Skeletal muscle tissue (tissue), 4 donors: ENCODE results near the gene SP2. TPM values are rescaled to one million over a fixed set of nuclear protein-coding genes. Genes with fewer than 3 reads are reported as not detected.
A peak's percentile ranks its signal among the peaks of the same experiment; 100 is the strongest.
"Not testable (repeated sequence)": the region's sequence is repeated elsewhere in the genome, so short reads cannot be mapped to it uniquely, and the experiment has no call there.

Experiments used
- H3K27ac ChIP-seq: one replicate; pipeline ENCODE4 v1.7.0; 2013; ENCODE audit warnings: mild to moderate bottlenecking, low read depth, low read length, inconsistent platforms
- H3K27me3 ChIP-seq, 3 donors: one replicate each; pipeline ENCODE4 v1.7.0; 2013; ENCODE audit warnings: low read length in 3 of 3; ENCODE audit not compliant: control insufficient read depth in 3 of 3, insufficient read depth in 3 of 3
- H3K36me3 ChIP-seq, 3 donors: one replicate each; pipeline ENCODE4 v1.7.0; 2013; ENCODE audit warnings: low read length in 3 of 3; ENCODE audit not compliant: control insufficient read depth in 3 of 3, insufficient read depth in 3 of 3
- H3K4me1 ChIP-seq, 3 donors: one replicate each; pipeline ENCODE4 v1.7.0; 2013; ENCODE audit warnings: low read length in 3 of 3, mild to moderate bottlenecking in 3 of 3; ENCODE audit not compliant: control insufficient read depth in 3 of 3, insufficient read depth in 3 of 3
- H3K4me3 ChIP-seq, 3 donors: one replicate each; pipeline ENCODE4 v1.7.0; 2013; ENCODE audit warnings: low read length in 3 of 3
- H3K9ac ChIP-seq, 3 donors: one replicate each; pipeline ENCODE4 v1.7.0; 2013; ENCODE audit warnings: low read length in 3 of 3, mild to moderate bottlenecking in 3 of 3, moderate library complexity in 2 of 3, low read depth in 1 of 3
- H3K9me3 ChIP-seq, 3 donors: one replicate each; pipeline ENCODE4 v1.7.0; 2013; ENCODE audit warnings: low read length in 3 of 3; ENCODE audit not compliant: control insufficient read depth in 3 of 3
- total RNA-seq: library from RNA; depleted of rRNA; stranded (reverse); fragments of >200 nt; gene quantifications from one replicate; pipeline ENCODE4 v1.2.3, GENCODE V29; 2014
- donor health status: Osteomylitis.

Gene SP2
- total RNA-seq, 1 donor from 2014 or later: 0.52 TPM

DNA sequence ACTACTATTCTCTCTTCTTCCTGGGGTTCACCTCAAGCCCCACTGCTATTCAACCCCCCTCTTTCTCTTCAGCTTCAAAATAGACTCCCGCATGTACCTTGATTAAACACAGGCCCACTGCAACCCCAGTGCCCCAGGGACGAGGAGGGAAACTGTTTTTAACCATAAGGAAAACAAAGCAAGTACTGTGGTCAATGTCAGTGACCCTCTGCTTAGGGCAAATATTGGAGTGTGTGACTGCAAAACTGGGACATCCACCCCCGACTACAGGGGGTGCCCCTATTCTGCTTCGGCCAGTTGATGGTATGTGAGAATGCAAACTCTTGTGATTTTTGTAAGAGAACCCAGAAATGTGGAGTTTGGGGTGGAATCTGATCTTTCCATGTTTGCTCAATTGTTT lies 35.8 kb downstream of the SP2 start:
- no peak overlapping the region for H3K27ac ChIP-seq
- no peaks in the 10 kb centered on the region for H3K9me3 ChIP-seq
- H3K4me1 ChIP-seq: peaks cover 4 to 6% (median 4%) of the 10 kb centered on the region in 3 donors
- no peak overlapping the region for H3K4me3 ChIP-seq
- H3K27me3 ChIP-seq: no peaks in the 10 kb centered on the region
- peaks cover 22 to 27% (median 26%) of the 10 kb centered on the region in 3 donors for H3K36me3 ChIP-seq
- no peak overlapping the region for H3K9ac ChIP-seq

DNA sequence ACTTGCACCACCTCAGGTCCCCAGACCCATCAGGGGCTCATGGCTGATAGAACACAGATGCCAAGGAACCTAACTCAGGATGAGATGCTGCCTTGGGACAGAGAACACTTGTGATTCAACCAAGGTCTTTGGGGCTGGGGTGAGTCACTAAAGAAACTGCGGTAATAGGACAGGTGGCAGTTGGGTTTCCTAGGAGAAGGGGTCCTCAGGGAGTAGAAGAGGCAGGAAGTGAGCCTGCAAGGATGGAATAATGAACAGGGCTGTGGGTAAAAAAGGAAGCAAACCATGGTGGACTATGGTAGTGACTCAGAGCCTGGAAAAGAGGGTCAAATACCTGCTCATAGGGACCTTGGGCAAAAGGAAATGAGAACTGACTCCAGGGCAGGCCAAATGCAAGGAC lies 38.8 kb downstream of the SP2 start:
- H3K9ac ChIP-seq: no peak overlapping the region
- no peak overlapping the region for H3K4me3 ChIP-seq
- H3K36me3 ChIP-seq: peaks cover 2 to 10% (median 9%) of the 10 kb centered on the region in 3 donors
- no peaks in the 10 kb centered on the region for H3K27me3 ChIP-seq
- H3K4me1 ChIP-seq: peaks cover 0 to 2% (median 0%) of the 10 kb centered on the region in 3 donors
- no peaks in the 10 kb centered on the region for H3K9me3 ChIP-seq
- no peak overlapping the region for H3K27ac ChIP-seq

DNA sequence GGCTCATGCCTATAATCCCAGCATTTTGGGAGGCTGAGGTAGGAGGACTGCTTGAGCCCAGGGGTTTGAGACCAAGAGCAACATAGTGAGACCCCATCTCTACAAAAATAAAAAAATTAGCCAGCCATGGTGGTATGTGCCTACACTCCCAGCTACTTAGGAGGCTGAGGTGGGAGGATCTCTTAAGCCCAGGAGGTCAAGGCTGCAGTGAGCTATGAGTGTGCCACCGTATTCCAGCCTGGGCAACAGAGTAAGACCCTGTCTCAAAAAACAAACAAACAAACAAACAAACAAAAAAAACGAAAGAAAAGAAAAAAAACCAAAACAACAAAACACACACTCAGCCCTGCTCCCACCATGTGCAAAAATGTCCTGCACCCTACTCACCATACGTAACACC lies 39.4 kb downstream of the SP2 start:
- not testable (repeated sequence) for H3K27ac ChIP-seq, H3K9ac ChIP-seq, H3K27me3 ChIP-seq, H3K36me3 ChIP-seq, H3K9me3 ChIP-seq, H3K4me3 ChIP-seq, H3K4me1 ChIP-seq

DNA sequence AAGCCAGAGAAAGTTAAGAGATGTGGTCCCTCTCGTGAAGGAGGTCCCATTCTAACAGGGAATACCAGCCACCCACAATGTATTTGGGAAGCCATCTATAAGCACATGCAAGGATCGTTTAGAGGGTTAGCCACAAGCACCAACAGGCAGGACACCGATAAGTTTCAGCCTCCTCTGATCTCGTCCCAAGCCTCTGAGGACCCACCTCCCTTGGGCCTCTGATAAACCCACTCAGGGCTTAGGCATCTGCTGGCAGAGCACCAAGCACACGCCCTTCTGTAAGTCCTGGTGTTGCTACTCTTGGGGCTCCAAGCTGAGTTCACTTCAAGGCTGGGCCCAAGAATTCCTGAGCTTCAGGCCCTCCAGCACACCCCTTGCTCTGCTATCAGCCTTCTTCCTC lies 39.9 kb downstream of the SP2 start:
- no peak overlapping the region for H3K9ac ChIP-seq
- no peak overlapping the region for H3K27ac ChIP-seq
- peaks cover 0 to 3% (median 2%) of the 10 kb centered on the region in 3 donors for H3K36me3 ChIP-seq
- no peak overlapping the region for H3K4me3 ChIP-seq
- H3K9me3 ChIP-seq: no peaks in the 10 kb centered on the region
- no peaks in the 10 kb centered on the region for H3K27me3 ChIP-seq
- peaks cover 3 to 10% (median 3%) of the 10 kb centered on the region in 3 donors for H3K4me1 ChIP-seq

DNA sequence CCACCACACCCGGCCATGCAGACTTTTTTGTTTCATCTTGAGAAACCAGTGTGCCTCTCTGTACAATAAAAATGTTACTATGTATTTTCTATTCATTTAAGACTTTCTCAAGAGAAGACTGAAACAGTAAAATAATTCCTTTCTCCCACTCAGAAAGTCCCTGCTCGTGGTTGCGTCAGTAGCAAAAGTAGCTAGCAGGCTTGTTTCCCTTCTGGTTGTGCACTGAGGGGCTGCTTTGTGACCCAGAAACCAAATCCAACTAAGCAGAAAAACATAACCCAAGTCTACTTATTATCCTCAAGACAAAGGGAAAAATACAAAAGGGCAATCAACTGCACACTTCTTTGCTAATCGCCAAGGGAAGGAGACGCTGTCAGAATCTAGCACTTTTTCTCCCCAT lies 41.9 kb downstream of the SP2 start:
- H3K9me3 ChIP-seq: no peaks in the 10 kb centered on the region
- peaks cover 13 to 23% (median 14%) of the 10 kb centered on the region in 3 donors for H3K4me1 ChIP-seq
- no peaks in the 10 kb centered on the region for H3K27me3 ChIP-seq
- peaks cover 0 to 1% (median under 1%) of the 10 kb centered on the region in 3 donors for H3K36me3 ChIP-seq
- no peak overlapping the region for H3K9ac ChIP-seq
- no peak overlapping the region for H3K4me3 ChIP-seq
- H3K27ac ChIP-seq: no peak overlapping the region

DNA sequence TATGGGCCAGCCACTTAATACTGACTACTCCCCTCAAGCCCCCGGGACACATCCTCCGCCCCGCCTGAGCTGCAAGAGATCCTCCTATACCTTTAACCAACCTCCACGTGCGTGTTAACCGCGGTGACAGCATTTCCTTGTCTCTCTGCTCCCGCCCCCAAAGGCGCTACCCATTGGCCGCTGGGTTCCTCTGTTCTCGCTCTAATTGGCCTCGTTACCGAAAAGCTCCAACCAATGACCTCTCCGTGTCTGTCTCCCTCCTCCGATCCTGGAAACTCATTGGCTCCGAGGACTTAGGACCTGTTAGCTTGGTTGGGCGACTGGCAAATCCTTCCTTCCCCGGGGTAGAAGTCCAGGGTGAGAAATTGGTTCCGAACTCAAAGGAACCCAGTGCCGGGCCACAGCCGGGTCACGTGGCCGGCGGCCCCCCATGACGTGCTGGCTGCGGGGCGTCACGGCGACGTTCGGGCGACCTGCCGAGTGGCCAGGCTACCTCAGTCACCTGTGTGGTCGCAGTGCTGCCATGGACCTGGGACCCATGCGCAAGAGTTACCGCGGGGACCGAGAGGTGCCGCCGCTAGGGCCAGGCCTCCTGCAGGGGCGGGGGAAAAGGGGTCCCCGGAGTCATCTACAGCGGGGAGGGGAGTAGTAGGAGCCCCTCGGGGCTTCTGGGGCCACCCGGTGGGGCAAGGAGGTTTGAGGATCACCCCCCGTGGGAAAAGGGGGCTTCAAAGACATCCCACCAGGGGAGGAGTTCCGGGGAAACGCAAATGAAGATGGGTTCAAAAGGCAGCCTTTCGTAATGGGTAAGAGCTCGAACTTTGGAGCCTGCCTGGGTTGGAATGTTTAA lies 45.4 kb downstream of the SP2 start, which contains the start of gene PNPO:
TSS of gene PNPO (plus strand) at position 326 of the 850 bp plus-strand sequence. CDS start at position 431, 105 bp downstream.
- H3K9me3 ChIP-seq: no peaks in the 10 kb centered on the region
- peak within 1 kb of the TSS; percentile 85 for H3K27ac ChIP-seq
- peak within 1 kb of the TSS; percentile 87 to 94 (median 90) for H3K4me3 ChIP-seq
- peaks cover 13 to 29% (median 16%) of the 10 kb centered on the region in 3 donors for H3K36me3 ChIP-seq
- H3K4me1 ChIP-seq: peaks cover 14 to 37% (median 17%) of the 10 kb centered on the region in 3 donors
- no peaks in the 10 kb centered on the region for H3K27me3 ChIP-seq
- H3K9ac ChIP-seq: peak within 1 kb of the TSS; percentile 86 to 94 (median 86)

DNA sequence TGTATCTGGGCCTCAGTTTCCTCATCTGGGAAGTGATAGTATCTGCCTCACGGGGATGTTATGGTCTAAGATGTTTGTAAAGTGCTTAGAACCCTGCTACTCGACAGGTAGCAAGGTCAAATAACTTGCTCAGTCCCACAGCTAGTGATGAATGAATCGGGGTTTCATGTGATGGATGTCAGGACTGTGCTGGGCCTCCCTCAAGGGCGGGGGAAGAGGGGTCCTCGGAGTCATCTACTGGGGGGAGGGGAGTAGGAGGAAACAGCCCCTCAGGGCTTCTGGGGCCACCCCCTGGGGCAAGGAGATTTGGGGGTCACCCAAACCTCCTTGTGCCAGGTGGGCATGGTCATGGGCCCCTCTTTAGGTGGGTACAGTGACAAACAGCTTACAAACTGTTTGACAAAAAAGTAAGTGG lies 46.1 kb downstream of the SP2 start:
- Histone ChIP-seq H3K27ac (peak overlapping the region; percentile 85), H3K4me1 (peaks cover 14 to 40% (median 20%) of the 10 kb centered on the region in 3 donors), H3K36me3 (peaks cover 13 to 29% (median 16%) of the 10 kb centered on the region in 3 donors), H3K27me3 (no peaks in the 10 kb centered on the region), H3K9me3 (no peaks in the 10 kb centered on the region), H3K9ac (peak overlapping the region; percentile 86 to 94 (median 86)), H3K4me3 (peak overlapping the region; percentile 87 to 94 (median 90))

DNA sequence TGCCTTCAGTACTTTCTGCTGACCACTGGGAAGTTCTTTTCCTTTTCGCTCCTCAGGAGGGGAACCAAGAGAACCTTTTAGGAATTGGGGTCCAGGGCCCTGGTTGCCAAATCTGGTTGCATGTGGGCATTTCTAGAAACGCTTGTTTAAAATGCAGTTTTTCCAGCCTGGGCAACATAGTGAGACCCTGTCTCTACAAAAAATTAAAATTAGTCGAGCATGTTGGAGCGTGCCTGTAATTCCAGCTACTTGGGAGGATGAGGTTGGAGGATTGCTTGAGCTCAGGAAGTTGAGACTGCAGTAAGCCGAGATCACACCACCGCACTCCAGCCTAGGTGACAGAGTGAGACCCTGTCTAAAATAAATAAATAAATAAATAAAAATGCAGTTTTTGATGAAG lies 46.5 kb downstream of the SP2 start:
- Histone ChIP-seq H3K27me3 (no peaks in the 10 kb centered on the region), H3K4me3 (peak overlapping the region; percentile 87 to 94 (median 90)), H3K27ac (peak overlapping the region; percentile 85), H3K9me3 (no peaks in the 10 kb centered on the region), H3K4me1 (peaks cover 14 to 40% (median 20%) of the 10 kb centered on the region in 3 donors), H3K9ac (peak overlapping the region in 2 of 3 donors; percentile 86 to 94), H3K36me3 (peaks cover 13 to 29% (median 16%) of the 10 kb centered on the region in 3 donors)

DNA sequence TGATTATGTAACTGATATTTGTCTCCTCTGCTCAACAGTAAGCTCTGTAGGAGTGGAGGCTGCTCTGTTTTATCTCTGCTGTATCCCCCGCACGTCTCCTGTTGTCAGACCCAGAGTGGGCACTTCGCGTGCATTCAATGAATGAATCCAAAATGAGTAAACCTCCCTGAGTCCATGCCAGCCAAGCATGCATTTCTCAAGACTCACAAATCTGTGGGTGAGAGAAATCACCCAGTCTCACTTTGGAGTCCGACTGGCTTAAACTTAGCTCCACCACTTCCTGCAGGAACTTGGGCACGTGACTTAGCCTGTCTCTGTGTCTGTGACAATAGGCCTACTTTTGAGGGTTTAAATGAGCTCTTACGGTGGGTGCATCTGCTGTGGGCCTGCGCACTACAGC lies 49.0 kb downstream of the SP2 start:
- no peak overlapping the region for H3K4me3 ChIP-seq
- H3K27me3 ChIP-seq: no peaks in the 10 kb centered on the region
- peaks cover 13 to 29% (median 16%) of the 10 kb centered on the region in 3 donors for H3K36me3 ChIP-seq
- H3K27ac ChIP-seq: no peak overlapping the region
- peak overlapping the region in 1 of 3 donors; percentile 3 for H3K9ac ChIP-seq
- no peaks in the 10 kb centered on the region for H3K9me3 ChIP-seq
- peaks cover 30 to 54% (median 36%) of the 10 kb centered on the region in 3 donors for H3K4me1 ChIP-seq
